Keratinocyte (primary cell): Measurements from ENCODE around the gene RCOR3.
"Not testable (repeated sequence)": the region's sequence is repeated elsewhere in the genome, so short reads cannot be mapped to it uniquely, and the experiment has no call there.

Source experiments
- CTCF ChIP-seq, 3 experiments: IDR thresholded peaks in 1 of 3; conservative IDR thresholded peaks in 1 of 3; optimal IDR thresholded peaks in 1 of 3; 2 replicates in 2 of 3; 3 replicates in 1 of 3; pipeline versions ENCODE3 to v1.5.1; 2011; ENCODE audit warnings: low read length in 3 of 3, mild to moderate bottlenecking in 3 of 3, moderate library complexity in 2 of 3, control low read depth in 1 of 3, inconsistent platforms in 1 of 3; ENCODE audit not compliant: insufficient read depth in 2 of 3; ENCODE audit errors: extremely low read depth in 1 of 3
- EZH2 ChIP-seq: IDR thresholded peaks from one replicate; pipeline ENCODE4 v1.6.1; 2012; ENCODE audit warnings: inconsistent platforms, mild to moderate bottlenecking, low read length, moderate library complexity

GRCh38 chr1:211240567-211240966, 18.6 kb upstream of the RCOR3 start:
- not testable (repeated sequence) for TF ChIP-seq EZH2; CTCF (optimal IDR thresholded peaks at IDR 0.05 in 1 of 3, IDR thresholded peaks at IDR 0.05 in 1 of 3, conservative IDR thresholded peaks at IDR 0.05 in 1 of 3; ENCODE audit: extremely low read depth in 1 of 3, insufficient read depth in 2 of 3, low read length in 3 of 3)
